Activated naive CD8-positive, alpha-beta T cell treated with anti-CD3 and anti-CD28 coated beads, Interleukin-2, amount 50 U/mL, for 16 hours (primary cell): Measurements from ENCODE around the gene EEF2KMT.
"Not testable (repeated sequence)": the region's sequence is repeated elsewhere in the genome, so short reads cannot be mapped to it uniquely, and the experiment has no call there.

Experiments
- DNase-seq: peaks from one replicate; pipeline ENCODE4 v3.0.0-alpha.2; 2020; ENCODE audit warnings: low read depth, low spot score

The EEF2KMT gene

DNA sequence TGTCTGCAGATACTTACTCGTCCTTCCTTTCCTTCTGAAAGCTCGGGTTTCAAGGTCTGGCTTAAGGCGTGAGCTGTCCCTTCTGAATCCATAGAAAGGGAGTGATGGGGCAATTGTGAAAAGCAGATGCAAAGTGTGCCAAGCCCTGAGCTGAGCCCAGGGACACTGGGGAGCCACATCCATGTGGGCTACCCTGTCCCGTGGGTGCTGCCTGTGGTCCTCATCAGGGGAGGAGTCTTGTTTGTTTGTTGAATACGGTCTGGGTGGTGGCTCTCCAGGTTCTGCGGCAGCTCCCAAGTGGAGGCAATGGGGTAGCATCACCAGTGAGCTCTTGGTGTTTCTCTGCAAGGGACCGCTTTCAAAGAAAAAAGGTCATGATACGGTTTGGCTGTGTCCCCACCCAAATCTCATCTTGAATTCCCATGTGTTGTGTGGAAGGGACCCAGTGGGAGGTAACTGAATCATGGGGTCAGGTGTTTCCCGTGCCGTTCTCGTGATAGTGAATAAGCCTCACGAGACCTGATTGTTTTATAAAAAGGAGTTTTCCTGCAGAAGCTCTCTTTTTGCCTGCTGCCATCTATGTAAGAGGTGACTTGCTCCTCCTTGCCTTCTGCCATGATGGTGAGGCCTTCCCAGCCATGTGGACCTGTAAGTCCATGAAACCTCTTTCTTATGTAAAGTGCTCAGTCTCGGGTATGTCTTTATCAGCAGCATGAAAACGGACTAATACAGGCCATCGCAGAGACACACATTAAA, 27.0 kb downstream of the EEF2KMT start:
- DNase-seq, result no peak

GRCh38 chr16:5069854-5070253, 27.7 kb downstream of the EEF2KMT start:
- DNase-seq, result no peak

DNA sequence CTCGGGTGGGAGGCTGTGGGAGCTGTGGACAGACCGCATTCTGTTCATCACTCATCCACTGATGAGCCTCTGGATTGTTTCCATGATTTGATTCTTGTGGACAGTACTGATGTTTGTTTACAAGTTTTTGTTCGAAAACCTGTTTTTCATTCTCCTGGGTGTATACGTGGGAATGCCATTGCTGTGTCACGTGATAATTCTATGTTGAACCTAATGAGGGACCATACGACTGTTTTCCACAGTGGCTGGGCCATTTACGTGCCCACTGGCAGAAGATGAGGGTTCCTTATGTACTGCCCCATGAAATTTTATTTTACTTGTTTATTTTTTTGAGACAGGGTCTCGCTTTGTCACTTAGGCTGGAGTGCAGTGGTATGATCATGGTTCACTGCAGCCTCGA, 28.5 kb downstream of the EEF2KMT start:
- DNase-seq, result no peak

- no peak for DNase-seq
These were observed 31.1 kb downstream of the EEF2KMT start for GRCh38 chr16:5066511-5066910.

GRCh38 chr16:5065813-5066212, 31.8 kb downstream of the EEF2KMT start, which contains the start of gene C16orf89:
C16orf89 (minus strand) TSS chr16:5065956; CDS start chr16:5065908, 48 bp downstream.
- DNase-seq, result no peak

- DNase-seq, result no peak
These were observed 32.3 kb downstream of the EEF2KMT start for GRCh38 chr16:5065326-5065725.

DNA sequence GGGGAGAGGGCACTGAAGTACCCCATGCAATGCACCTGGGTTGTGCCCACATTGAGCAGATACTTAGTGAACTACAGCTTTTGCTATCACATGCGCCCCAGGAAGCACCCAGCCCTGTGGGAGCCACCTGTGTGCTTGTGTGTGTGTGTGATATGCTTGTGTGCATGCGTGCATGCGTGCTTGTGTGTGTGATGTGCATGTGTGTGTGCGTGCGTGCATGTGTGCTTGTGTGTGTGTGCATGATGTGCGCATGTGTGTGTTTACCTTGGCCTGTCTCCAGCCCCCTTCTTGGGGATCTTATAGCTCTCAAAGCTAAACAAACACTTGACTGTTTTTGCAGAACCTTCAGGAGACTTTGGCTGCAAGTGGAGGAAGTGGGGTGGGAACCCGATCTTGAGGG, 32.7 kb downstream of the EEF2KMT start:
- no peak for DNase-seq

GRCh38 chr16:5062790-5063765, 34.5 kb downstream of the EEF2KMT start:
- DNase-seq, result no peak

DNA sequence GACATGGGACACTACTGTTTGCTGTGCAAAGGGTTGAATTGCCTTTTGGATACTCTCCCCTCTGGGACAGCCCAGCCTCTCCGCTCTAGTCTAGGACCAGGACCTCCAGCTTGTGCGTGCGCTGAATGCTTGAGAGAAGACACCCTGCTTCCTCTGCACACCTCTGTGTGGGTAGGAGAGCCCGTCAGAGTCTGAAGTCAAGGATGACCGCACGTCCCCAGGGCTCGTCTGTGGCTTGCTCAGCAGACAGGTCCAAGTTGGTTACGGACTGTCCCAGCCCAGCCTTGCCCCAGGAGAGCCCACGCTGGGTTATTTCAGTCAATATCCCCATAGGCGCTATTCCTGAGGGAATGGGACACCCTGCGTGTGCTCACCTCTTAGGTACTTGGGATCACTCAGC, 35.5 kb downstream of the EEF2KMT start:
- no peak for DNase-seq

DNA sequence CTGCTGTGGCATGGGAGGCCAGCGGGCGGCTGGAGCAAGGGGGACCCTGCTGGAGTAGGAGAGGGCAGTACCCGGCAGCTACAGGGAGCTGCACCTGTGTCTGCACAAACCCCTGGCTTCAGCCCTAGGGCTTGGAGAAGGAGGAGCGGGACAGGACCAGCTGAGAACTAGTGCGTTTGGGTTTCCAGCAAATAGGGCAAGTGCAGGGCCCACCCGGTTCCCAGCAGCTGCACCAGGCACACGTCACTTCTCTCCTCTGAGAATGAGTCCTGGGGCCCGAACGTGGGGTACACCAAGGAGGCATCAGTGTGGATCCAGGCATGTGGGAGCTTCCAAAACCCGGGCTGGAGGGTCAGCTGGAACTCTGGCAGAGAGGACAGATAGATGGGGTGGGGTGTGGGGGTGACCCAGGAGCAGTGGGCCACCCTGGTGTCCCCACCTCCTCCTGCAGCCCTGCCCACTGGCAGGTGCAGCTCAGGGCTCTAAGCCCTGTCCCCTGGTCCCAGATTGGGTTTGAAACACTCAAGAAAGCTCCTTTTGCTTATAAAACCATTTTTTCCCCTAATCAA, 37.4 kb downstream of the EEF2KMT start:
- no peak for DNase-seq

GRCh38 chr16:5059386-5060072, 38.1 kb downstream of the EEF2KMT start:
- DNase-seq, result no peak

- no peak for DNase-seq
These were observed 39.1 kb downstream of the EEF2KMT start for GRCh38 chr16:5058476-5058875.

DNA sequence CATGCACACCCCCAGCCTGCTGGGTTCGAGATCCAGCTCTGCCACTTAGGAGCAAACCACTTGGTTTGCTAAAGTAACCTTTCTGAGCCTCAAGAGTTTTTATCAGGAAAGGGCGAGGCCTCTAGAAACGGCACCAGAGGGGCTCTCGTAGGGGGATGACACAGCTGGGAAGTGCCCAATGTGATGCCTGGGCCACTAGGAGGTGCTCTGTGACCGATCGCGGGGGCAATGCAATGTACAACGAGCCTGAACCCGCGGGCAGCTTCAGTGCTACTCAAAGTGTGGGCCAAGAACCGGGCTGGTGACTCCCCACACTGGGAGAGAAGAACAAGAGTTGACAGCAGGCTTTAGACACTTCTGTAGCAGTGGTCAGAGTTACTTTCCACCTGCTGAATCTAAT, 41.2 kb downstream of the EEF2KMT start:
- DNase-seq, result no peak

- DNase-seq, result no peak
These were observed 42.4 kb downstream of the EEF2KMT start for GRCh38 chr16:5054876-5055865.

GRCh38 chr16:5046914-5047313, 50.7 kb downstream of the EEF2KMT start:
- no peak for DNase-seq

DNA sequence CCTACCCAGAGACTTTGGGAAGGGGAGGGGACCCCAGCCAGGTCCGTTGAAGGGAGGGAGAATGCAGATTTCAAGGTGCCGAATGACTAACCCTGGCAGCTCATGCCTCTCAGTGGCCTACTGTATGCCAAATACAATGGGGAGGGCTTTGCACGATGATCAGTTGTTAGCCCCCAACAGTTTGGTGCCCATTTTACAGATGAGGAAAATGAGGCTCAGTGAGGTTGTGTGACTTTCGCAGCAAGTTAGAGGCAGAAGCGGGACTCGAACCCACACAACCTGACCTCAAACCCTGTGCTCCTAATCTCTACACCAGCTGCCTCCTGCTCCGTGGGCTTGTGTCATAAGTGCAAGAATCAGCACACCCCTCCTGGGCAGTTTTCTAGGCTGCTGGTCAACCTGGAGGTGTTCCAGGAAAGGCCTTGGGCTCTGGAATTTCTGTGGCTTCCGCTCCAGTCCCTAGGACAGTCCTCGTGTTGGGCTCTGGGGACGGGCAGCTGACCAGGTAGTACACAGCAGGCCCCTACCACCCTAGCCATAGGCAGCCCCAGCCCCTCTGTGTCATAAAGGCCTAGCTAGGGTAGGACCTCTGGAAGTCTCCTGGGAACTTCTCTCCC, 52.0 kb downstream of the EEF2KMT start:
- no peak for DNase-seq

DNA sequence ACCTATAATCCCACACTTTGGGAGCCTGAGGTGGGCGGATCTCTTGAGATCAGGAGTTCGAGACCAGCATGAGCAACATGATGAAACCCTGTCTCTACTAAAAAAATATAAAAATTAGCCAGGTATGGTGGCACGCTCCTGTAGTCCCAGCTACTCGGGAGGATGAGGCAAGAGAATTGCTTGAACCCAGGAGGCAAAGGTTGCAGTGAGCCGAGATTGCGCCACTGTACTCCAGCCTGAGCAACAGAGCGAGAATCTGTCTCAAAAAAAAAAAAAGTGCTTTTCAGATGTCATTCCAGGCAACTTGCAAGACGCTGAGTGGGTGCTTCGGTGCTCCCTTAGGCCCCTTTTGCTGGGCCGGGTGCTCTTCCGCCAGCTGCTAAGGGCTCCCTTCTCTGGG, 53.0 kb downstream of the EEF2KMT start:
- not testable (repeated sequence) for DNase-seq

- DNase-seq, result no peak
These were observed 53.5 kb downstream of the EEF2KMT start for GRCh38 chr16:5044011-5044540.

DNA sequence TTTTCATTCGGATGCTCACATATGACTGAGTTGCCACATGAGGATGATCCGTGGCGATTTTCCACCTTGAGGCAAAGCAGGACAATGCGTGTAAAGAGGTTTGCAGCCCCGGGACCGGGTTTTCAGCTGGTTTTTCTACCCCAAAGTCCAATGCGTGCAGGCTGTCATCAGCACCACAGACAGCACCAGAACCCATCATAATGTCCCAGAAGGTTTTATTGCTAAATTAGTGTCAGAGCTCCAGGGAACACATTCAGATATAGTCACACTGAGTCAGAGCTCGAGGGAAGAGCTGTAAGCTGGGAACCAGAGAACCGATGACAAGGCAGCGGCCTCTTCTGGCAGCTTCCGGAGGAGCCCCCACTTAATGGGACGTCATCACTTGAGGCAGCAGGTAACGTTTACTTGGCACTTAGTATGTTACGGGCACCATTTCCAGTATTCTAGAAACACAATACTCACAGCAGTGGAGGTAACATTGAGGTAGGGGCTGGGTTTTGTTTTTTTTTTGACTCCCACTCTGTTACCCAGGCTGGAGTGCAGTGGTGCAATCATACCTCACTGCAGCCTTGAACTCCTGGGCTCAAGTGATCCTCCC, 54.9 kb downstream of the EEF2KMT start:
- no peak for DNase-seq
